Esophagus muscularis mucosa (tissue), 3 donors: ENCODE data around the gene DKC1.

Source experiments
- POLR2A ChIP-seq: fragments of 450-650 bp; IDR thresholded peaks from one replicate; pipeline ENCODE4 v1.6.1; 2017; ENCODE audit warnings: antibody characterized with exemption, moderate library complexity, mild to moderate bottlenecking, low read depth
- POLR2AphosphoS5 ChIP-seq, 2 donors: sonication (generic); formaldehyde crosslinking; IDR thresholded peaks; one replicate each; pipeline ENCODE4 v1.6.1; 2017; ENCODE audit warnings: antibody characterized with exemption in 2 of 2
- TF ChIP-seq, protein P1 (sequence below), 3 experiments: fragments of 200-600 bp in 2 of 3; fragments of 450-650 bp in 1 of 3; sonication (generic) in 2 of 3; IDR thresholded peaks; one replicate each; pipeline ENCODE4 v1.5.1; 2017 to 2019; ENCODE audit warnings: antibody characterized with exemption in 3 of 3, mild to moderate bottlenecking in 2 of 3, moderate library complexity in 1 of 3

DNA sequence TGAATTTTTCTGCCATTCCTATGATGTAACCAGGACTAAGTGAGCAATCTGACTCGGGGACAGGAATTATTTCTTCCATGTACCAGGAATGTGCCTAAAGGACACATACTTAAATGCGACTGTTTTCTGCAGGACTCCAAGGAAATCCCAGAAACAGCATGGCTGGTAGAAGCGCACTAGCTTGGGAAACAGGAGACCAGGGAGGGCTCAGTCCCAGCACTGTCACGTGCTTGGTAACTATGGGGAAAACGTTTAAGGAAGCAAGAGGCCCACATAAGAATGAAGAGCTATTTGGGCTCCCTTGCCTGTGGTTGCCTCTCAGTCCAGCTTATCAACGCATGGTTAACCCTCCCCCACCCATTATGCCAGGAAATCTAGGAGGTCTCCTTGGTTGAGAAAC, 23.1 kb downstream of the DKC1 start:
- TF ChIP-seq, protein P1, sequence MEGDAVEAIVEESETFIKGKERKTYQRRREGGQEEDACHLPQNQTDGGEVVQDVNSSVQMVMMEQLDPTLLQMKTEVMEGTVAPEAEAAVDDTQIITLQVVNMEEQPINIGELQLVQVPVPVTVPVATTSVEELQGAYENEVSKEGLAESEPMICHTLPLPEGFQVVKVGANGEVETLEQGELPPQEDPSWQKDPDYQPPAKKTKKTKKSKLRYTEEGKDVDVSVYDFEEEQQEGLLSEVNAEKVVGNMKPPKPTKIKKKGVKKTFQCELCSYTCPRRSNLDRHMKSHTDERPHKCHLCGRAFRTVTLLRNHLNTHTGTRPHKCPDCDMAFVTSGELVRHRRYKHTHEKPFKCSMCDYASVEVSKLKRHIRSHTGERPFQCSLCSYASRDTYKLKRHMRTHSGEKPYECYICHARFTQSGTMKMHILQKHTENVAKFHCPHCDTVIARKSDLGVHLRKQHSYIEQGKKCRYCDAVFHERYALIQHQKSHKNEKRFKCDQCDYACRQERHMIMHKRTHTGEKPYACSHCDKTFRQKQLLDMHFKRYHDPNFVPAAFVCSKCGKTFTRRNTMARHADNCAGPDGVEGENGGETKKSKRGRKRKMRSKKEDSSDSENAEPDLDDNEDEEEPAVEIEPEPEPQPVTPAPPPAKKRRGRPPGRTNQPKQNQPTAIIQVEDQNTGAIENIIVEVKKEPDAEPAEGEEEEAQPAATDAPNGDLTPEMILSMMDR (IDR thresholded peaks at IDR 0.05), result no peak
- TF ChIP-seq POLR2AphosphoS5 (IDR thresholded peaks at IDR 0.05) (no peak), POLR2A (no peak)
